HG03175 (cell line): ENCODE results near the gene RNF112.
"Not testable (repeated sequence)": the region's sequence is repeated elsewhere in the genome, so short reads cannot be mapped to it uniquely, and the experiment has no call there.

Experiments used
- ATAC-seq: cut with Tn5 transposase; IDR thresholded peaks from one replicate; pipeline ENCODE4 v1.9.1; 2021; ENCODE audit warnings: mild to moderate bottlenecking, moderate library complexity; ENCODE audit not compliant: unreplicated experiment

The RNF112 gene

GRCh38 chr17:19410091-19410490, 941 bp upstream of the RNF112 start:
- no peak for ATAC-seq

GRCh38 chr17:19411631-19412030, 599 bp downstream of the RNF112 start:
- no peak for ATAC-seq

GRCh38 chr17:19412510-19412909, 1.5 kb downstream of the RNF112 start:
- ATAC-seq = no peak

- ATAC-seq = no peak
These were observed 2.0 kb downstream of the RNF112 start for GRCh38 chr17:19412984-19413383.

GRCh38 chr17:19413761-19414160, 2.7 kb downstream of the RNF112 start:
- no peak for ATAC-seq

- no peak for ATAC-seq
These were observed 3.6 kb downstream of the RNF112 start for GRCh38 chr17:19414396-19415280.

GRCh38 chr17:19415311-19415710, 4.3 kb downstream of the RNF112 start:
- ATAC-seq = no peak

GRCh38 chr17:19415806-19416775, 5.1 kb downstream of the RNF112 start:
- no peak for ATAC-seq

- no peak for ATAC-seq
These were observed 6.6 kb downstream of the RNF112 start for GRCh38 chr17:19417611-19418010.

GRCh38 chr17:19418251-19418992, 7.4 kb downstream of the RNF112 start:
- ATAC-seq = no peak

GRCh38 chr17:19421219-19421618, 10.2 kb downstream of the RNF112 start:
- no peak for ATAC-seq

- ATAC-seq = no peak
These were observed 10.9 kb downstream of the RNF112 start for GRCh38 chr17:19421926-19422325.

- no peak for ATAC-seq
These were observed 14.2 kb downstream of the RNF112 start for GRCh38 chr17:19424934-19425868.

GRCh38 chr17:19426631-19427030, 15.6 kb downstream of the RNF112 start:
- ATAC-seq = no peak

- ATAC-seq = no peak
These were observed 20.7 kb downstream of the RNF112 start for GRCh38 chr17:19431691-19432090.

- ATAC-seq = no peak
These were observed 22.2 kb downstream of the RNF112 start for GRCh38 chr17:19433255-19433654.

GRCh38 chr17:19433727-19434340, 22.8 kb downstream of the RNF112 start:
- no peak for ATAC-seq

GRCh38 chr17:19440421-19440820, 29.4 kb downstream of the RNF112 start:
- ATAC-seq = no peak

- ATAC-seq = not testable (repeated sequence)
These were observed 30.3 kb downstream of the RNF112 start for GRCh38 chr17:19441288-19441687.
